Choroid plexus epithelial cell (primary cell): ENCODE measurements around the gene FRMD4A.

Source experiments
- DNase-seq: peaks from one replicate; pipeline ENCODE4 v3.0.0-alpha.2; 2010; ENCODE audit warnings: low read depth
- H3K4me3 ChIP-seq: 2 replicates; pipeline ENCODE4 v1.5.1; 2011; ENCODE audit warnings: low read depth, mild to moderate bottlenecking, control low read depth, low read length, moderate library complexity
- CTCF ChIP-seq: conservative IDR thresholded peaks from 2 replicates; pipeline ENCODE4 v1.5.1; 2011; ENCODE audit warnings: low read depth, mild to moderate bottlenecking, control low read depth, inconsistent platforms, low read length, moderate library complexity

Gene FRMD4A

GRCh38 chr10:13724484-13724883, 606.2 kb downstream of the FRMD4A start:
- DNase-seq: peak; percentile 57
- no peak for TF ChIP-seq CTCF
- no peak overlapping the region for H3K4me3 ChIP-seq

DNA sequence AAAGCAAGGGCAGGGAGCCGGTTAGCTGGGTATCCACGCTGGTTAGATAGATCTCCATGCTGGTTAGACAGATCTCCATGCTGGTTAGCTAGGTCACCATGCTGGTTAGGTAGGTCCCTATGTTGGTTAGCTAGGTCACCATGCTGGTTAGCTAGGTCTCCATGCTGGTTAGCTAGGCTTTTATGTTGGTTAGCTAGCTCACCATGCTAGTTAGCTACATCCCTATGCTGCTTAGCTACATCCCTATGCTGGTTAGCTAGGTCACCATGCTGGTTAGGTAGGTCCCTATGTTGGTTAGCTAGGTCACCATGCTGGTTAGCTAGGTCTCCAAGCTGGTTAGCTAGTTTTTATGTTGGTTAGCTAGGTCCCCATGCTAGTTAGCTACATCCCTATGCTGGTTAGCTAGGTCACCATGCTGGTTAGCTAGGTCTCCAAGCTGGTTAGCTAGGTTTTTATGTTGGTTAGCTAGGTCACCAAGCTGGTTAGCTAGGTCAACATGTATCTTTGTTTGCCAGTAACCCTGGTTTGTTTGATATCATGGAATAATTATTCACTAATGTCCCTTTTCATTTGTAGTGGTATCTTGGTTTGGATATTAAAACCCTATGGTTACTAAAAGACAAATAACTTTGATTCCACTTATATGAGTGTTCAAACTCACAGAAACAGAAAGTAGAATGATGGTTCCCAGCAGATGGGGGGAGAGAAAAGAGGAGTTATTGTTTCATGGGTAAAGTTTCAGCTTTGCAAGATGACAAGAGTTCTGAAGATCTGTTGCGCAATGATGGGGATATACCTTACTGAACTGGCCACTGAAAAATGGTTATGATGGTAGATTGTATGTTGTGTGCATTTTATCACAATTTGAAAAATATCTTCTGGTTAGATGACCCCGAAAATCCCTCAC, 607.7 kb downstream of the FRMD4A start:
- no peak overlapping the region for H3K4me3 ChIP-seq
- no peak for DNase-seq
- TF ChIP-seq CTCF: no peak

DNA sequence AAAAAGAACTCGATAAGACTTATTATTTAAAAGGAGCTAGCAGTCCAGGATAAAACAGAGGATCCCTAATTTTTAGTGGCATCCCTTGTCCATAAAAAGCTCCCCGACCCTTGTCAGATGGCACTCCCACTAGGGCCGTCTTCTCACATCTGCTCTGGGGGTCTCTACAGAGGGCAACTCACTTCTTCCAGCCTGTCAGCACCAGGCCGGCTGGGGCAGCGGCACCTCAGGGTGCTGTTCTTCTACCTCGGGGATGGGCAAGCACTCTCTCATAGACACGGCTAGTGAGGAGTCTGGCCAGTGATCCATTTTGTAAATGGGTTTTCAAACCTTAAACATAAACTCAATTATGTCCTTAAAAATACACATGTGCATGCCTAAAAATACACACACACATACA, 609.2 kb downstream of the FRMD4A start:
- H3K4me3 ChIP-seq: no peak overlapping the region
- no peak for TF ChIP-seq CTCF
- no peak for DNase-seq

- no peak for DNase-seq
- H3K4me3 ChIP-seq: no peak overlapping the region
- TF ChIP-seq CTCF: no peak
Measured at GRCh38 chr10:13720699-13721098, 610.0 kb downstream of the FRMD4A start.

- TF ChIP-seq CTCF: no peak
- DNase-seq: no peak
- no peak overlapping the region for H3K4me3 ChIP-seq
Measured at GRCh38 chr10:13719425-13719824, 611.3 kb downstream of the FRMD4A start.

DNA sequence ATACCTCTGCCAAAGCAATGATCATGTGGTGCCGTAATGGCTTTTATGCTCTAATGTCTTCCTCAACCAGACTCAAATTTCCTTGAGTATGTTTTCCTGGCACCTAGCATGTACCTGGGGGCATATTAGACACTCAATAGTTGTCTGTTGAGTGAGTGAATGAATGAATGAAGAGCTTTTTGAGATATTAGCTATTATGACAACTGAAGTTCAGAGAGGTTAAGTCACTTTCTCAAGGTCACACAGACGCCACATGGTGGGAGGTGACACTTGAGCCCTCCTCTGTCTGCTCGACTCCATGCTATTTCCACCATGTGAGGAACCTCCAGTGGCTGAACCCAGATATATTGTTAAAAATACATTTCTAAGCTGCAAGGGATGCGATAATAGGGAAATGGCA, 611.9 kb downstream of the FRMD4A start:
- no peak for DNase-seq
- no peak for TF ChIP-seq CTCF
- no peak overlapping the region for H3K4me3 ChIP-seq
